GM12892 (cell line): ENCODE data around the gene SMIM22.

ENCODE experiments used
- POLR2A ChIP-seq: IDR thresholded peaks from 2 replicates; pipeline ENCODE4 v1.6.1; 2011; ENCODE audit warnings: low read depth, low read length, control low read depth
- POLR2AphosphoS5 ChIP-seq: IDR thresholded peaks from 2 replicates; pipeline ENCODE4 v1.6.1; 2011; ENCODE audit warnings: low read depth, low read length, control low read depth

DNA sequence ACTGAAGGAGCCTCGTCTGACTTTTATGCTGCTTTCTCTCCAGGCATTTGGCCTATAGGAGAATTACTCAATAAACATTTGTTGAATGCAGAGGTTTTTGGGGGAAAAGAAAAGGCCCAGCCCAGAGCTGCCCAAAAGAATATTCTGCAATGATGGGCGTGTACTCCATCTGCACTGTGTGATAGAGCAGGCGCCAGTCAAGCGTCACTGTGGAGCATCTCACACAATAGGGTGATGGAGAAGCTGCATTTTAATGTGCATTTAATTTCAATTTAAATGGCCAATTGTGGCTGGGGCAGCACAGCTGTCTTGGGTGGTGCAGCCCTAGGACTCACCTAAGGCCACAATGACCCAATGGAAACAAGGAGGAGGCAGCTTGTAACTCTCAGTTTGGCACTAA, 31.4 kb downstream of the SMIM22 start:
- no peak for TF ChIP-seq POLR2A
- TF ChIP-seq POLR2AphosphoS5 = no peak
